VCaP (cell line): ENCODE results near the gene EIF2AK2.
"Not testable (repeated sequence)": the region's sequence is repeated elsewhere in the genome, so short reads cannot be mapped to it uniquely, and the experiment has no call there.

Experiments used
- H3K27ac ChIP-seq: fragments of 450-650 bp; 2 replicates; pipeline ENCODE4 v1.5.1; 2017
- TF ChIP-seq, protein P1 (sequence below): fragments of 450-650 bp; conservative IDR thresholded peaks from 2 replicates; pipeline ENCODE4 v1.5.1; 2017; ENCODE audit warnings: mild to moderate bottlenecking, moderate library complexity

Gene EIF2AK2

DNA sequence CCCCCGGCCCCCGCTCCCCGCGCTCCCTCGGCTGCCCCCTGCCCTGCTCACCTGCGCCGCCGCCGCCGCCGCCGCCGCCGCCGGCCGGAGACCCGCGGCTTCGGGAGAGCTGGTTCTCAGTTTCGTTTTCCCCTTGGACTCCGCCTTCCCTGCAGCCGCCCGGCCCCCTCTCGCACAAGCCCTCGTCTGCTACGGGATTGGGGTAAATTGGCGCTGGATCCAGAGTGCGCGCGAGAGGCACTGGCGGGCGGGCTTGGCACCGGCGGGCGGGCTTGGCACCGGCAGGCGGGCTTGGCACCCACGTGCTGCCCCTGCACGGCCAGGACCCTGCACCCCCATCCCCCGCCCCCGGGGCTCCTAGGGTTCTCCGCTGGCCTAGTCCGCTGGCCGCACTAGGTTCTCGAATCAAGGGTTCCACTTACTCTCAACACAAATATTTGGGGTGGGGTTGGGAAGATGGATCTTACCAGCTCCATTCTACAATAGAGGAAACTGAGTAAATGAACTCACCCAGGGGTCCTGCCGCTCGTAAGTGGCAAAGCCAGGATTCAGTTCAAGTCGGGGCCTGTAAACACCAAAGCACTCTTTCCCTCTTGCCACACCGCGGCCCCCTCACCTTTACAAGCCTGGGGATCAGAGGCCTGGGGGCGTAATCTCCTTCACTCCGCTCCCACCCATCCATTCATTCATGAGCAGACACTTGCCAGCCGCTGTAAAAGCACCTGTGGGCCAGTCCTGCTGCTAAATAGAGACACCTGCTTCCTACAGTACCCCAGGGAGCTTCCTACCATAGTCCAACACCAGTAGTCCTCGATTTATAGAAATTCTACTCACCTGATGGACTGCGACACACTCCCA is at the start of gene EIF2AK2:
Gene EIF2AK2 (minus strand): TSS at position 124 of the 858 bp plus-strand sequence. CDS start 9,174 bp downstream, outside the sequence.
- peak within 1 kb of the TSS; percentile 98 for H3K27ac ChIP-seq
- TF ChIP-seq, protein P1, sequence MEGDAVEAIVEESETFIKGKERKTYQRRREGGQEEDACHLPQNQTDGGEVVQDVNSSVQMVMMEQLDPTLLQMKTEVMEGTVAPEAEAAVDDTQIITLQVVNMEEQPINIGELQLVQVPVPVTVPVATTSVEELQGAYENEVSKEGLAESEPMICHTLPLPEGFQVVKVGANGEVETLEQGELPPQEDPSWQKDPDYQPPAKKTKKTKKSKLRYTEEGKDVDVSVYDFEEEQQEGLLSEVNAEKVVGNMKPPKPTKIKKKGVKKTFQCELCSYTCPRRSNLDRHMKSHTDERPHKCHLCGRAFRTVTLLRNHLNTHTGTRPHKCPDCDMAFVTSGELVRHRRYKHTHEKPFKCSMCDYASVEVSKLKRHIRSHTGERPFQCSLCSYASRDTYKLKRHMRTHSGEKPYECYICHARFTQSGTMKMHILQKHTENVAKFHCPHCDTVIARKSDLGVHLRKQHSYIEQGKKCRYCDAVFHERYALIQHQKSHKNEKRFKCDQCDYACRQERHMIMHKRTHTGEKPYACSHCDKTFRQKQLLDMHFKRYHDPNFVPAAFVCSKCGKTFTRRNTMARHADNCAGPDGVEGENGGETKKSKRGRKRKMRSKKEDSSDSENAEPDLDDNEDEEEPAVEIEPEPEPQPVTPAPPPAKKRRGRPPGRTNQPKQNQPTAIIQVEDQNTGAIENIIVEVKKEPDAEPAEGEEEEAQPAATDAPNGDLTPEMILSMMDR: no peak

DNA sequence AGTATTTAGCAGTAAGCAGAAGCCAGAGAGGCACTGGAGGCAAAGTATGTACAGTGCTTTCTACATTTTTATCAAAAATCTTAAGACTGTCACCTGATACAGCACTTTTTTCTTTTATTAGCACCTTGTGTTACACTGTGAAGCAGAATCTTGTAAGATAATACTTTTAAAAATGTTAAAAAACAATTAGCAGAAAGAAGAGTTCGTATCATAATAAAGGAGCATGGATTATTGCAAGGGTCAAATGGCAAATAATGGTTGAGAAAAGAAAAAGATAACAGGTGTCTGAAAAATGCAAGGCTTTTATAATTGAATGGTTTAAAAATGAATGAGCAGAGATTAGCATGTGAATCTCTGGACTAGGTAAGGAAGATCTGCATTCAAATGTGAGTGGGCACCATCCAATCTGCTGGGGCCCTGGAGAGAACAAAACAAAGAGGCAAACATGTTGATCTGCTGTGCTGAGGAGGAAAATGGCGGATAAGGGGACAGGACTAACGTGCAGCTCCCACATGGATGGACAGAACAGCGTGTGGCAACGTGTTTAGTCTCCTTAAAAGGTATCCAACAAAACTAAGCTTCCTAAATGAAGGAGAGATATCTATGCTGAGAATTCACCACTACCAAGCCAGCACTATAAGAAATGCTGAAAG is 49.0 kb upstream of the EIF2AK2 start:
- no peak overlapping the region for H3K27ac ChIP-seq
- TF ChIP-seq, protein P1: no peak

- H3K27ac ChIP-seq: not testable (repeated sequence)
These were observed 48.4 kb upstream of the EIF2AK2 start for GRCh38 chr2:37205071-37205661.

GRCh38 chr2:37203708-37204107 is 46.9 kb upstream of the EIF2AK2 start:
- TF ChIP-seq, protein P1: no peak
- no peak overlapping the region for H3K27ac ChIP-seq

DNA sequence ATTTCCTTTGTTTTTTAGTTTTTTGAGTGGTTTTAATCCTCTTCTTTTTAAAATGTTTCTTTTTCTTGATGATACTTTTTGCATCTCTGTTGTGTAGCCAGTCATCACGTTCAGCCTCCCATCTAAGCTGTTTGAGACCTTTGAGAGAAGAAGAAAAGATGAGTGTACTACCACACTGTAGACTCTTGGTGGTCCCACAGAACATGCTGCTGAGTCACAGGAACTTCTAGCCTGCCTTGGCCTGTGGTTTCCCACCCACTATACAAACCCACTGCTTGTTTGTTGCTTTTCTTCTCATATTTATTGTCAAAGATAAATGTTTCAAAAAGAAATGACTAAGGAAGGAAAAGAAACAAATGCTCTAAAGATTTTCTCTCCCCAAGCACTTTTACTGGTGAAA is 45.0 kb upstream of the EIF2AK2 start:
- H3K27ac ChIP-seq: no peak overlapping the region
- TF ChIP-seq, protein P1: no peak

- H3K27ac ChIP-seq: no peak overlapping the region
- TF ChIP-seq, protein P1: no peak
These were observed 44.4 kb upstream of the EIF2AK2 start for GRCh38 chr2:37201208-37201607.

GRCh38 chr2:37198681-37199065 is 41.9 kb upstream of the EIF2AK2 start:
- TF ChIP-seq, protein P1: no peak
- no peak overlapping the region for H3K27ac ChIP-seq
